Thyroid gland (tissue), 4 donors: ENCODE measurements around the gene PLXNA4. TPM values are rescaled to one million over a fixed set of nuclear protein-coding genes. Genes with fewer than 3 reads are reported as not detected.
A peak's percentile ranks its signal among the peaks of the same experiment; 100 is the strongest.

Source experiments
- DNase-seq, 2 donors: peaks; one replicate each; pipeline ENCODE4 v3.0.0-alpha.2; 2019
- H3K27ac ChIP-seq, 3 donors: fragments of 200-600 bp; sonication (generic); 1 replicate in 2 of 3; 2 replicates in 1 of 3; pipeline ENCODE4 v1.5.1; 2016 to 2019; ENCODE audit warnings: mild to moderate bottlenecking in 1 of 3, moderate library complexity in 1 of 3
- H3K27me3 ChIP-seq: fragments of 200-600 bp; sonication (generic); one replicate; pipeline ENCODE4 v1.5.1; 2019
- H3K36me3 ChIP-seq, 2 donors: fragments of 200-600 bp; sonication (generic); one replicate each; pipeline ENCODE4 v1.5.1; 2016 to 2019
- H3K4me1 ChIP-seq, 2 donors: fragments of 200-600 bp; sonication (generic); one replicate each; pipeline ENCODE4 v1.5.1; 2017 to 2019
- H3K4me3 ChIP-seq, 3 donors: fragments of 200-600 bp; sonication (generic); replicated peaks in 1 of 3; 1 replicate in 2 of 3; 2 replicates in 1 of 3; pipeline ENCODE4 v1.5.1; 2016; ENCODE audit warnings: mild to moderate bottlenecking in 1 of 3
- H3K9me3 ChIP-seq: fragments of 200-600 bp; sonication (generic); one replicate; pipeline ENCODE4 v1.5.1; 2017
- CTCF ChIP-seq, 6 experiments: fragments of 200-600 bp in 3 of 6; fragments of 450-650 bp in 3 of 6; sonication (generic) in 3 of 6; IDR thresholded peaks; one replicate each; pipeline ENCODE4 v1.5.1; 2016 to 2019; ENCODE audit warnings: antibody characterized with exemption in 6 of 6, mild to moderate bottlenecking in 2 of 6, inconsistent platforms in 1 of 6, moderate library complexity in 1 of 6
- POLR2A ChIP-seq, 2 donors: fragments of 450-650 bp; IDR thresholded peaks; one replicate each; pipeline ENCODE4 v1.6.1; 2017; ENCODE audit warnings: antibody characterized with exemption in 2 of 2, mild to moderate bottlenecking in 2 of 2, moderate library complexity in 1 of 2
- WGBS, 2 donors: methylation state at CpG; one replicate each; pipeline ENCODE4 v1.1.5; 2017; 5-methylcytosine and 5-hydroxymethylcytosine counted together
- intact Hi-C: fragments of 100-400 bp; cut with DNase I; formaldehyde crosslinking; loops from one replicate; pipeline ENCODE4 v1.15.1; 2023
- total RNA-seq, 4 donors: library from RNA; depleted of rRNA; stranded (reverse); fragments of >200 nt; gene quantifications; one replicate each; pipeline ENCODE4 v1.2.3, GENCODE V29; 2016

Gene PLXNA4
- total RNA-seq, 4 donors from 2014 or later, result 1.3 to 8.3 (median 2.4) TPM

- intact Hi-C loops, result no loop called here
- H3K36me3 ChIP-seq, result no peaks in the 10 kb centered on the region
- H3K9me3 ChIP-seq, result no peaks in the 10 kb centered on the region
- TF ChIP-seq CTCF (IDR thresholded peaks at IDR 0.05) (no peak), POLR2A (IDR thresholded peaks at IDR 0.05) (no peak)
- no peak overlapping the region for H3K27ac ChIP-seq
- peaks cover 10 to 13% of the 10 kb centered on the region in 2 donors for H3K4me1 ChIP-seq
- DNase-seq, result no peak
- H3K4me3 ChIP-seq, result no peak overlapping the region
- 82 to 83% methylated on average over 8 of the region's 8 CpGs for WGBS, 2 donors
- H3K27me3 ChIP-seq, result no peaks in the 10 kb centered on the region
These were observed 414.3 kb downstream of the PLXNA4 start for GRCh38 chr7:132161976-132162375.

GRCh38 chr7:132161533-132161915 is 414.7 kb downstream of the PLXNA4 start:
- no peaks in the 10 kb centered on the region for H3K27me3 ChIP-seq
- no peaks in the 10 kb centered on the region for H3K36me3 ChIP-seq
- intact Hi-C loops, result no loop called here
- H3K4me3 ChIP-seq, result no peak overlapping the region
- no peaks in the 10 kb centered on the region for H3K9me3 ChIP-seq
- peak in 1 of 2 donors; percentile 2 for DNase-seq
- TF ChIP-seq CTCF (IDR thresholded peaks at IDR 0.05) (no peak), POLR2A (IDR thresholded peaks at IDR 0.05) (no peak)
- H3K27ac ChIP-seq, result peak overlapping the region in 1 of 3 donors; percentile 45
- 94 to 95% methylated on average over 7 to 12 of the region's 12 CpGs for WGBS, 2 donors
- H3K4me1 ChIP-seq, result peaks cover 10 to 13% of the 10 kb centered on the region in 2 donors

- DNase-seq, result peak; percentile 91 to 92
- TF ChIP-seq POLR2A (IDR thresholded peaks at IDR 0.05), result no peak
- no peak for TF ChIP-seq CTCF (IDR thresholded peaks at IDR 0.05)
- WGBS, 2 donors, result 50 to 55% methylated on average over 10 of the region's 10 CpGs
- Histone ChIP-seq H3K9me3 (no peaks in the 10 kb centered on the region), H3K27ac (peak overlapping the region in 1 of 3 donors; percentile 45), H3K4me3 (no peak overlapping the region), H3K4me1 (peaks cover 10 to 13% of the 10 kb centered on the region in 2 donors), H3K27me3 (no peaks in the 10 kb centered on the region), H3K36me3 (no peaks in the 10 kb centered on the region)
- intact Hi-C loops, result no loop called here
These were observed 415.4 kb downstream of the PLXNA4 start for GRCh38 chr7:132160611-132161532.

GRCh38 chr7:132158841-132159240 is 417.4 kb downstream of the PLXNA4 start:
- no peak for DNase-seq
- peaks cover 10 to 13% of the 10 kb centered on the region in 2 donors for H3K4me1 ChIP-seq
- H3K27ac ChIP-seq, result no peak overlapping the region
- TF ChIP-seq POLR2A (IDR thresholded peaks at IDR 0.05), result no peak
- TF ChIP-seq CTCF (IDR thresholded peaks at IDR 0.05), result no peak
- H3K4me3 ChIP-seq, result no peak overlapping the region
- no peaks in the 10 kb centered on the region for H3K9me3 ChIP-seq
- intact Hi-C loops, result no loop called here
- no peaks in the 10 kb centered on the region for H3K36me3 ChIP-seq
- no peaks in the 10 kb centered on the region for H3K27me3 ChIP-seq
- 94 to 96% methylated on average over 3 of the region's 3 CpGs for WGBS, 2 donors

GRCh38 chr7:132158166-132158565 is 418.1 kb downstream of the PLXNA4 start:
- Histone ChIP-seq H3K36me3 (no peaks in the 10 kb centered on the region), H3K27ac (no peak overlapping the region), H3K4me3 (no peak overlapping the region), H3K9me3 (no peaks in the 10 kb centered on the region), H3K27me3 (no peaks in the 10 kb centered on the region), H3K4me1 (peaks cover 10 to 13% of the 10 kb centered on the region in 2 donors)
- TF ChIP-seq CTCF (IDR thresholded peaks at IDR 0.05), result no peak
- TF ChIP-seq POLR2A (IDR thresholded peaks at IDR 0.05), result no peak
- intact Hi-C loops, result no loop called here
- DNase-seq, result no peak
- 85 to 87% methylated on average over 2 of the region's 2 CpGs for WGBS, 2 donors
